Measurements from ENCODE around the gene KRTAP10-7.
"Not testable (repeated sequence)": the region's sequence is repeated elsewhere in the genome, so short reads cannot be mapped to it uniquely, and the experiment has no call there.

Gene KRTAP10-7

GRCh38 chr21:44600118-44600978, at the start of gene KRTAP10-7:
Gene KRTAP10-7 (plus strand): TSS chr21:44600597. CDS start chr21:44600622, 25 bp downstream.
- not testable (repeated sequence) for H3K4me3 ChIP-seq (ENCODE audit: low read length)

GRCh38 chr21:44550807-44551206, 49.6 kb upstream of the KRTAP10-7 start:
- no peak overlapping the region for H3K9ac ChIP-seq (ENCODE audit: low read length)
- no peaks in the 10 kb centered on the region for H3K36me3 ChIP-seq (ENCODE audit: control insufficient read depth, insufficient read depth, low read length, severe bottlenecking)
- peaks cover 44% of the 10 kb centered on the region for H3K27me3 ChIP-seq (replicated peaks; ENCODE audit: control insufficient read depth, insufficient read depth, low read length)
- H3K4me3 ChIP-seq (ENCODE audit: low read length) = no peak overlapping the region
- no peak for DNase-seq (ENCODE audit: low read depth)
- no peaks in the 10 kb centered on the region for H3K4me1 ChIP-seq (ENCODE audit: control insufficient read depth, insufficient read depth, low read length)
- H3K9me3 ChIP-seq (ENCODE audit: control insufficient read depth, low read length) = peaks cover 27% of the 10 kb centered on the region

More at GRCh38 chr21:44600118-44600978, at the start of gene KRTAP10-7:
- not testable (repeated sequence) for H3K4me1 ChIP-seq (ENCODE audit: control insufficient read depth, insufficient read depth, low read length); DNase-seq (ENCODE audit: low read depth); H3K36me3 ChIP-seq (ENCODE audit: control insufficient read depth, insufficient read depth, low read length, severe bottlenecking); H3K9ac ChIP-seq (ENCODE audit: low read length); H3K9me3 ChIP-seq (ENCODE audit: control insufficient read depth, low read length)
- H3K27me3 ChIP-seq (replicated peaks; ENCODE audit: control insufficient read depth, insufficient read depth, low read length) = peaks cover 22% of the 10 kb centered on the region

GRCh38 chr21:44551340-44551961, 48.9 kb upstream of the KRTAP10-7 start, which contains the start of gene KRTAP10-2:
Gene KRTAP10-2 (minus strand): TSS chr21:44551505. CDS start chr21:44551458, 47 bp downstream.
- no peak within 1 kb of the TSS for H3K4me3 ChIP-seq (ENCODE audit: low read length)
- H3K27me3 ChIP-seq (replicated peaks; ENCODE audit: control insufficient read depth, insufficient read depth, low read length) = peaks cover 44% of the 10 kb centered on the region
- H3K9ac ChIP-seq (ENCODE audit: low read length) = no peak within 1 kb of the TSS
- peaks cover 21% of the 10 kb centered on the region for H3K9me3 ChIP-seq (ENCODE audit: control insufficient read depth, low read length)
- H3K4me1 ChIP-seq (ENCODE audit: control insufficient read depth, insufficient read depth, low read length) = no peaks in the 10 kb centered on the region
- no peak for DNase-seq (ENCODE audit: low read depth)
- no peaks in the 10 kb centered on the region for H3K36me3 ChIP-seq (ENCODE audit: control insufficient read depth, insufficient read depth, low read length, severe bottlenecking)

- H3K4me3 ChIP-seq (ENCODE audit: low read length) = no peak overlapping the region
- H3K9me3 ChIP-seq (ENCODE audit: control insufficient read depth, low read length) = peaks cover 15% of the 10 kb centered on the region
- H3K9ac ChIP-seq (ENCODE audit: low read length) = no peak overlapping the region
- DNase-seq (ENCODE audit: low read depth) = no peak
- no peaks in the 10 kb centered on the region for H3K4me1 ChIP-seq (ENCODE audit: control insufficient read depth, insufficient read depth, low read length)
- peaks cover 48% of the 10 kb centered on the region for H3K27me3 ChIP-seq (replicated peaks; ENCODE audit: control insufficient read depth, insufficient read depth, low read length)
- no peaks in the 10 kb centered on the region for H3K36me3 ChIP-seq (ENCODE audit: control insufficient read depth, insufficient read depth, low read length, severe bottlenecking)
Measured at GRCh38 chr21:44552136-44552535, 48.3 kb upstream of the KRTAP10-7 start.

GRCh38 chr21:44552681-44553080, 47.7 kb upstream of the KRTAP10-7 start:
- H3K4me3 ChIP-seq (ENCODE audit: low read length) = no peak overlapping the region
- no peaks in the 10 kb centered on the region for H3K4me1 ChIP-seq (ENCODE audit: control insufficient read depth, insufficient read depth, low read length)
- peaks cover 47% of the 10 kb centered on the region for H3K27me3 ChIP-seq (replicated peaks; ENCODE audit: control insufficient read depth, insufficient read depth, low read length)
- H3K9ac ChIP-seq (ENCODE audit: low read length) = no peak overlapping the region
- DNase-seq (ENCODE audit: low read depth) = no peak
- no peaks in the 10 kb centered on the region for H3K36me3 ChIP-seq (ENCODE audit: control insufficient read depth, insufficient read depth, low read length, severe bottlenecking)
- peaks cover 10% of the 10 kb centered on the region for H3K9me3 ChIP-seq (ENCODE audit: control insufficient read depth, low read length)

- H3K27me3 ChIP-seq (replicated peaks; ENCODE audit: control insufficient read depth, insufficient read depth, low read length) = peaks cover 34% of the 10 kb centered on the region
- no peak overlapping the region for H3K4me3 ChIP-seq (ENCODE audit: low read length)
- H3K36me3 ChIP-seq (ENCODE audit: control insufficient read depth, insufficient read depth, low read length, severe bottlenecking) = no peaks in the 10 kb centered on the region
- no peak for DNase-seq (ENCODE audit: low read depth)
- H3K9ac ChIP-seq (ENCODE audit: low read length) = no peak overlapping the region
- H3K4me1 ChIP-seq (ENCODE audit: control insufficient read depth, insufficient read depth, low read length) = no peaks in the 10 kb centered on the region
- H3K9me3 ChIP-seq (ENCODE audit: control insufficient read depth, low read length) = peaks cover 7% of the 10 kb centered on the region
Measured at GRCh38 chr21:44555200-44555875, 45.1 kb upstream of the KRTAP10-7 start.

GRCh38 chr21:44556879-44557278, 43.5 kb upstream of the KRTAP10-7 start:
- no peaks in the 10 kb centered on the region for H3K4me1 ChIP-seq (ENCODE audit: control insufficient read depth, insufficient read depth, low read length)
- peaks cover 29% of the 10 kb centered on the region for H3K27me3 ChIP-seq (replicated peaks; ENCODE audit: control insufficient read depth, insufficient read depth, low read length)
- no peak for DNase-seq (ENCODE audit: low read depth)

GRCh38 chr21:44557491-44558328, 42.7 kb upstream of the KRTAP10-7 start:
- H3K4me3 ChIP-seq (ENCODE audit: low read length) = no peak overlapping the region
- DNase-seq (ENCODE audit: low read depth) = no peak
- no peak overlapping the region for H3K9ac ChIP-seq (ENCODE audit: low read length)
- peaks cover 7% of the 10 kb centered on the region for H3K9me3 ChIP-seq (ENCODE audit: control insufficient read depth, low read length)
- no peaks in the 10 kb centered on the region for H3K36me3 ChIP-seq (ENCODE audit: control insufficient read depth, insufficient read depth, low read length, severe bottlenecking)
- peaks cover 23% of the 10 kb centered on the region for H3K27me3 ChIP-seq (replicated peaks; ENCODE audit: control insufficient read depth, insufficient read depth, low read length)
- no peaks in the 10 kb centered on the region for H3K4me1 ChIP-seq (ENCODE audit: control insufficient read depth, insufficient read depth, low read length)

More at GRCh38 chr21:44556879-44557278, 43.5 kb upstream of the KRTAP10-7 start:
- peaks cover 7% of the 10 kb centered on the region for H3K9me3 ChIP-seq (ENCODE audit: control insufficient read depth, low read length)
- no peak overlapping the region for H3K9ac ChIP-seq (ENCODE audit: low read length)
- H3K36me3 ChIP-seq (ENCODE audit: control insufficient read depth, insufficient read depth, low read length, severe bottlenecking) = no peaks in the 10 kb centered on the region
- no peak overlapping the region for H3K4me3 ChIP-seq (ENCODE audit: low read length)

- not testable (repeated sequence) for H3K4me3 ChIP-seq (ENCODE audit: low read length); H3K4me1 ChIP-seq (ENCODE audit: control insufficient read depth, insufficient read depth, low read length); H3K9ac ChIP-seq (ENCODE audit: low read length); H3K36me3 ChIP-seq (ENCODE audit: control insufficient read depth, insufficient read depth, low read length, severe bottlenecking); DNase-seq (ENCODE audit: low read depth)
- Histone ChIP-seq H3K27me3 (replicated peaks; ENCODE audit: control insufficient read depth, insufficient read depth, low read length) (peaks cover 18% of the 10 kb centered on the region), H3K9me3 (ENCODE audit: control insufficient read depth, low read length) (peaks cover 13% of the 10 kb centered on the region)
Measured at GRCh38 chr21:44558329-44558675, 42.1 kb upstream of the KRTAP10-7 start.

GRCh38 chr21:44558695-44559094, 41.7 kb upstream of the KRTAP10-7 start, which contains the start of gene KRTAP10-3:
Gene KRTAP10-3 (minus strand): TSS chr21:44558795. CDS start chr21:44558715, 80 bp downstream.
- Histone ChIP-seq H3K36me3 (ENCODE audit: control insufficient read depth, insufficient read depth, low read length, severe bottlenecking) (no peaks in the 10 kb centered on the region), H3K4me1 (ENCODE audit: control insufficient read depth, insufficient read depth, low read length) (no peaks in the 10 kb centered on the region), H3K27me3 (replicated peaks; ENCODE audit: control insufficient read depth, insufficient read depth, low read length) (peaks cover 14% of the 10 kb centered on the region), H3K9ac (ENCODE audit: low read length) (no peak within 1 kb of the TSS), H3K9me3 (ENCODE audit: control insufficient read depth, low read length) (peaks cover 17% of the 10 kb centered on the region), H3K4me3 (ENCODE audit: low read length) (no peak within 1 kb of the TSS)
- DNase-seq (ENCODE audit: low read depth) = no peak
